GM12878 (cell line): ENCODE data around the gene MRPS9. TPM values are rescaled to one million over a fixed set of nuclear protein-coding genes. Genes with fewer than 3 reads are reported as not detected.

Experiments
- ATAC-seq: fragments of 200-7000 bp; cut with Tn5 transposase; 3 replicates; pipeline ENCODE4 v1.9.1; 2020; ENCODE audit warnings: mild to moderate bottlenecking, moderate library complexity
- BruUV-seq: library from RNA; stranded (reverse); fragments of 400-500 nt; replicated peaks from 2 replicates; lab custom pipeline; 2021; lab: Mats Ljungman, UMichigan
- CTCF ChIA-PET: fragments of 300-600 bp; sonication (Branson Sonifier 250); formaldehyde crosslinking; extraction: SDS; loops from one replicate; lab custom pipeline; 2021; ENCODE audit warnings: inconsistent platforms; lab: Yijun Ruan, JAX
- POLR2A ChIA-PET: fragments of 350-600 bp; formaldehyde crosslinking; extraction: SDS; loops from one replicate; lab custom pipeline; 2021; ENCODE audit warnings: inconsistent platforms; lab: Charles Lee
- RAD21 ChIA-PET: fragments of 300-600 bp; sonication (Branson Sonifier 250); formaldehyde crosslinking; loops from one replicate; lab custom pipeline; 2023; ENCODE audit warnings: antibody characterized with exemption; ENCODE audit not compliant: unreplicated experiment; lab: Charles Lee
- SMC1A ChIA-PET: fragments of 300-600 bp; sonication (Branson Sonifier 250); formaldehyde crosslinking; loops from one replicate; lab custom pipeline; 2023; ENCODE audit not compliant: unreplicated experiment, uncharacterized antibody; lab: Charles Lee
- DNase-seq: peaks from one replicate; pipeline ENCODE4 v3.0.0-alpha.2; 2011; ENCODE audit warnings: low read depth, low spot score
- FAIRE-seq: peaks from 3 replicates; lab custom pipeline; 2011; peaks lifted over from hg19 to GRCh38; lab: Jason Lieb, UNC
- H2AFZ ChIP-seq: 2 replicates; pipeline ENCODE4 v1.6.0; 2011; ENCODE audit warnings: low read depth, low read length, control low read depth; ENCODE audit not compliant: control insufficient read depth
- H3K27ac ChIP-seq: 2 replicates; pipeline ENCODE4 v1.5.1; 2011; ENCODE audit warnings: control low read depth; ENCODE audit not compliant: control insufficient read depth, insufficient read depth
- H3K27me3 ChIP-seq, 2 experiments: replicated peaks in 1 of 2; 2 replicates each; pipeline versions ENCODE4 v1.6.0 to v1.6.1; 2011; ENCODE audit warnings: low read length in 1 of 2; ENCODE audit not compliant: control insufficient read depth in 2 of 2, insufficient read depth in 2 of 2
- H3K36me3 ChIP-seq, 2 experiments: 2 replicates each; pipeline ENCODE4 v1.5.1; 2011; ENCODE audit warnings: low read length in 1 of 2; ENCODE audit not compliant: control insufficient read depth in 2 of 2, insufficient read depth in 2 of 2
- H3K4me1 ChIP-seq: 2 replicates; pipeline ENCODE4 v1.6.1; 2011; ENCODE audit warnings: mild to moderate bottlenecking, low read length, moderate library complexity, mixed read lengths; ENCODE audit not compliant: control insufficient read depth, insufficient read depth
- H3K4me2 ChIP-seq: 2 replicates; pipeline ENCODE4 v1.6.0; 2011; ENCODE audit warnings: control low read depth; ENCODE audit not compliant: control insufficient read depth, insufficient read depth
- H3K4me3 ChIP-seq: fragments of 200-600 bp; sonication (generic); 2 replicates; pipeline ENCODE4 v1.5.1; 2016
- H3K79me2 ChIP-seq: 2 replicates; pipeline ENCODE4 v1.6.0; 2011; ENCODE audit warnings: low read length; ENCODE audit not compliant: control insufficient read depth, insufficient read depth
- H3K9ac ChIP-seq: 2 replicates; pipeline ENCODE4 v1.8.0; 2011; ENCODE audit warnings: low read length, control low read depth, mixed read lengths; ENCODE audit not compliant: control insufficient read depth, insufficient read depth
- H3K9me3 ChIP-seq: replicated peaks from 3 replicates; pipeline ENCODE4 v1.5.1; 2011; ENCODE audit warnings: mild to moderate bottlenecking, low read length; ENCODE audit not compliant: control insufficient read depth, insufficient read depth
- H4K20me1 ChIP-seq: 2 replicates; pipeline ENCODE4 v1.6.0; 2011; ENCODE audit not compliant: control insufficient read depth, insufficient read depth
- CHD4 ChIP-seq: fragments of 200-600 bp; sonication (generic); IDR thresholded peaks from 2 replicates; pipeline ENCODE4 v1.6.1; 2016; ENCODE audit warnings: mild to moderate bottlenecking
- EED ChIP-seq: sonication (generic); IDR thresholded peaks from 2 replicates; pipeline ENCODE4 v1.6.1; 2016; ENCODE audit warnings: antibody characterized with exemption, low read depth
- HDGF ChIP-seq: fragments of 450-650 bp; IDR thresholded peaks from 2 replicates; pipeline ENCODE4 v1.6.1; 2016; ENCODE audit warnings: antibody characterized with exemption
- IKZF2 ChIP-seq, 2 experiments: fragments of 450-650 bp; IDR thresholded peaks; 2 replicates each; pipeline ENCODE4 v1.6.1; 2017; ENCODE audit warnings: mild to moderate bottlenecking in 2 of 2, moderate library complexity in 2 of 2
- MEF2B ChIP-seq: fragments of 450-650 bp; IDR thresholded peaks from 2 replicates; pipeline ENCODE4 v1.6.1; 2018; ENCODE audit warnings: mild to moderate bottlenecking, moderate library complexity; ENCODE audit not compliant: partially characterized antibody, poor library complexity, severe bottlenecking
- MTA2 ChIP-seq: fragments of 450-650 bp; IDR thresholded peaks from 2 replicates; pipeline ENCODE4 v1.6.1; 2016; ENCODE audit warnings: low read depth, mild to moderate bottlenecking, moderate library complexity
- MYB ChIP-seq: fragments of 150-350 bp; IDR thresholded peaks from 2 replicates; pipeline ENCODE4 v1.6.1; 2014; ENCODE audit warnings: mild to moderate bottlenecking, low read depth, low read length, borderline replicate concordance
- NFIC ChIP-seq: IDR thresholded peaks from 2 replicates; pipeline ENCODE4 v1.6.1; 2012; ENCODE audit warnings: low read depth, mild to moderate bottlenecking, inconsistent platforms, low read length, moderate library complexity
- NFXL1 ChIP-seq: fragments of 450-650 bp; IDR thresholded peaks from 2 replicates; pipeline ENCODE4 v1.6.1; 2017; ENCODE audit warnings: antibody characterized with exemption, mild to moderate bottlenecking, borderline replicate concordance
- NRF1 ChIP-seq: conservative IDR thresholded peaks from 2 replicates; pipeline ENCODE4 v1.6.1; 2011; ENCODE audit warnings: mild to moderate bottlenecking, low read depth, low read length, improper control_type of control experiment
- RCOR1 ChIP-seq: conservative IDR thresholded peaks from 2 replicates; pipeline ENCODE4 v1.6.1; 2012; ENCODE audit warnings: low read depth, low read length, improper control_type of control experiment
- SMAD1 ChIP-seq: fragments of 450-650 bp; IDR thresholded peaks from 2 replicates; pipeline ENCODE4 v1.6.1; 2018; ENCODE audit warnings: mild to moderate bottlenecking, low read depth; ENCODE audit not compliant: partially characterized antibody
- STAT3 ChIP-seq: IDR thresholded peaks from 2 replicates; pipeline ENCODE4 v1.6.1; 2011; ENCODE audit warnings: low read depth, low read length, improper control_type of control experiment
- WGBS: methylation state at CpG from one replicate; pipeline ENCODE4 v1.1.6; 2016; ENCODE audit warnings: low lambda C conversion rate; ENCODE audit not compliant: insufficient replicate concordance, insufficient coverage; ENCODE audit errors: missing lambda C conversion rate; 5-methylcytosine and 5-hydroxymethylcytosine counted together
- in situ Hi-C: fragments of 300-500 bp; cut with MboI; formaldehyde crosslinking; loops from 9 replicates; pipeline ENCODE4 v1.14.3; 2018; ENCODE audit warnings: mixed read lengths
- intact Hi-C: fragments of 100-400 bp; cut with micrococcal nuclease; formaldehyde crosslinking; loops from one replicate; pipeline ENCODE4 v1.14.2; 2022; ENCODE audit not compliant: unreplicated experiment
- polyA plus RNA-seq, 11 experiments: library from polyadenylated mRNA; depleted of rRNA in 4 of 11; unstranded in 6 of 11; stranded (reverse) in 5 of 11; fragments of >200 nt; fragmentation: Nextera tagmentation in 4 of 11; fragmentation: Illumina TruSeq in 1 of 11; extraction: Ambion mirVana in 4 of 11; extraction: Trizol in 1 of 11; gene quantifications; 1 replicate in 1 of 11; 2 replicates in 10 of 11; pipeline versions ENCODE4 v1.2.1 to v1.2.3, GENCODE V29; 2011 to 2016; ENCODE audit warnings: inconsistent platforms in 2 of 11, missing spikeins in 2 of 11, low read depth in 1 of 11
- total RNA-seq, 4 experiments: library from RNA; depleted of rRNA in 3 of 4; stranded (reverse); fragments of >200 nt in 3 of 4; fragmentation: Illumina TruSeq in 1 of 4; extraction: Trizol in 1 of 4; gene quantifications; 2 replicates each; pipeline versions ENCODE4 v1.2.1 to v1.2.3, GENCODE V29; 2013 to 2021
- TF ChIP-seq, protein P1 (sequence below): fragments of 450-650 bp; IDR thresholded peaks from 2 replicates; pipeline ENCODE4 v1.6.1; 2017; ENCODE audit warnings: low read depth, mild to moderate bottlenecking, moderate library complexity

MRPS9 gene
- total and polyA plus RNA-seq, 10 of the 15 experiments (the other 5 are each of a cell fraction or from before 2014, with no cell fraction given): 39.1 to 111 (median 63.4) TPM

DNA sequence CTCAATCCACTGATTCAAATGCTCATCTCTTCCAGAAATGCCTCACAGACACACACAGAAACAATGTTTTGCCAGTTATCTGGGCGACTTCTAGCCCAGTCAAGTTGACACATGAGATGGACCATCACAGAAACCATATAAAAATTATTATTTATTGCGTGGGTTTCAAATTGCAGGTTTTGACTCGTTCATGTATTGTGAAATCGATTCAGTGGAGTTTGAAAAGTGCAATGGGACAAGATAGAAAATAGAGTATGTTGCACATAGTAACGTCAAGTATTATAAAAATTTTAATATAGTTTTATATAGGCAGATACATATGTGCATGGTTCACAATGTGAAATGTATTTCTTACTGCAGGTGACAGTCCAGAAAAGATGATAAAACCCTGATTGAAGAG lies 100.8 kb downstream of the MRPS9 start:
- WGBS: 6% methylated on average over 5 of the region's 5 CpGs
- Histone ChIP-seq H3K27ac (no peak overlapping the region), H3K9me3 (no peaks in the 10 kb centered on the region), H3K4me1 (no peaks in the 10 kb centered on the region), H2AFZ (no peak overlapping the region), H3K79me2 (no peaks in the 10 kb centered on the region), H3K9ac (no peak overlapping the region), H3K4me2 (no peak overlapping the region), H3K36me3 (no peaks in the 10 kb centered on the region), H3K4me3 (no peak overlapping the region), H4K20me1 (no peaks in the 10 kb centered on the region), H3K27me3 (peaks cover 0 to 1% of the 10 kb centered on the region in 2 experiments; a peak in 3 of 4 replicates)
- ChIA-PET POLR2A (no interaction called here), CTCF (no interaction called here), SMC1A (interaction anchor here (2.0 kb wide), 1 partner anchor 9 kb away, joined by 4 read pairs; no protein-coding TSS in a partner anchor), RAD21 (no interaction called here)
- DNase-seq: no peak
- in situ Hi-C loops: no loop called here
- TF ChIP-seq SMAD1 (no peak), STAT3 (no peak), RCOR1 (no peak), NFXL1 (no peak), MTA2 (no peak), NFIC (no peak), NRF1 (no peak), MEF2B (no peak), CHD4 (no peak), HDGF (no peak), IKZF2 (IDR thresholded peaks at IDR 0.05) (no peak), MYB (no peak), EED (no peak)
- TF ChIP-seq, protein P1, sequence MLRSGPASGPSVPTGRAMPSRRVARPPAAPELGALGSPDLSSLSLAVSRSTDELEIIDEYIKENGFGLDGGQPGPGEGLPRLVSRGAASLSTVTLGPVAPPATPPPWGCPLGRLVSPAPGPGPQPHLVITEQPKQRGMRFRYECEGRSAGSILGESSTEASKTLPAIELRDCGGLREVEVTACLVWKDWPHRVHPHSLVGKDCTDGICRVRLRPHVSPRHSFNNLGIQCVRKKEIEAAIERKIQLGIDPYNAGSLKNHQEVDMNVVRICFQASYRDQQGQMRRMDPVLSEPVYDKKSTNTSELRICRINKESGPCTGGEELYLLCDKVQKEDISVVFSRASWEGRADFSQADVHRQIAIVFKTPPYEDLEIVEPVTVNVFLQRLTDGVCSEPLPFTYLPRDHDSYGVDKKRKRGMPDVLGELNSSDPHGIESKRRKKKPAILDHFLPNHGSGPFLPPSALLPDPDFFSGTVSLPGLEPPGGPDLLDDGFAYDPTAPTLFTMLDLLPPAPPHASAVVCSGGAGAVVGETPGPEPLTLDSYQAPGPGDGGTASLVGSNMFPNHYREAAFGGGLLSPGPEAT: no peak
- intact Hi-C loops: no loop called here
- FAIRE-seq: no peak
- ATAC-seq: no peak
- no TSS peak for BruUV-seq
